ENCODE data around the gene SP6.

SP6 gene

DNA sequence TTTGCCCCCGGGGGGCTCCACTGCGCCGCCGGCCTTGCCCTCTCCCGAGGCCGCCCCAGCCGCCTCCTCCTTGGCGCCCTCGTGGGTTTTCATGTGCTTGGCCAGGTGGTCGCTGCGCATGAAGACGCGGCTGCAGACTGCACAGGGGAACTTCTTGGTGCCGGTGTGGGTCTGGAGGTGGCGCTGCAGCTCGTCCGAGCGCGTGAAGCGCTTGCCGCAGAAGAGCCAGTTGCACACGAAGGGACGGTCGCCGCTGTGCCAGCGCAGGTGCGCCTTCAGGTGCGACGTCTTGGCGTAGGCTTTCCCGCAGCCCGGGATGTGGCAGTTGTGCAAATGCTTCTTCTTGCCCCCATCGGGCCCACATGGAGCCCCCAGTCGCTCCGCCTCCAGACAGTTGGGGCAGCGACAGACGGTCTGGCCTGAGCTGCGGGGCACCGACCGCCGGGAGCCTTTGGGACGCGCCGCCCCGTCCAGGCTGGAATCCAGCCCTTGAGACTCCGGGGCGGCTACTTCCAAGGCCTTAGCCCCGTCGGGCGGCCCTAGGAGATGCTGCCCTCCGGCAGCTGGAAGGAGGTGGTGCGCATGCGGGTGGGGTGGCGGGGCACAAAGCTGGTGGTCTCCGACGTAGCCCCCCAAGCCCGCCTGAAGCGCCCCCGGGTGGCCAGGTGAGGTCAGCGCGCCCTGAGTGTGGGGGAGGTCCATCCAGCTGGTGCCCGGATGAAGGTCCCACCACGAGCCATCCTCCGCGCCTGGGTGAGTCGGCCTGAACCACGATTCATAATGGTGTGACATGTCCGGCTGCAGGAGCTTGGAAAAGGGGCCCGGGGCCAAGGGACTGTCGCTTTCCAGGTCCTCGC is 3.4 kb downstream of the SP6 start:
- Histone ChIP-seq H3K27me3 (ENCODE audit: control insufficient read depth, insufficient read depth, low read length) (peaks cover 79% of the 10 kb centered on the region), H3K36me3 (ENCODE audit: control insufficient read depth, low read depth, low read length) (no peaks in the 10 kb centered on the region), H3K9ac (ENCODE audit: low read length) (no peak overlapping the region), H3K4me3 (ENCODE audit: low read length) (peak overlapping the region; percentile 49), H3K27ac (ENCODE audit: low read length) (no peak overlapping the region), H3K4me1 (ENCODE audit: control insufficient read depth, low read depth, low read length) (peaks cover 24% of the 10 kb centered on the region), H3K9me3 (ENCODE audit: control insufficient read depth, low read depth, low read length) (no peaks in the 10 kb centered on the region)

GRCh38 chr17:47846716-47847340 is 4.1 kb downstream of the SP6 start:
- Histone ChIP-seq H3K9me3 (ENCODE audit: control insufficient read depth, low read depth, low read length) (no peaks in the 10 kb centered on the region), H3K9ac (ENCODE audit: low read length) (no peak overlapping the region), H3K4me3 (ENCODE audit: low read length) (peak overlapping the region; percentile 31), H3K27ac (ENCODE audit: low read length) (no peak overlapping the region), H3K4me1 (ENCODE audit: control insufficient read depth, low read depth, low read length) (peaks cover 16% of the 10 kb centered on the region), H3K36me3 (ENCODE audit: control insufficient read depth, low read depth, low read length) (no peaks in the 10 kb centered on the region), H3K27me3 (ENCODE audit: control insufficient read depth, insufficient read depth, low read length) (peaks cover 71% of the 10 kb centered on the region)

- Histone ChIP-seq H3K4me3 (ENCODE audit: low read length) (no peak overlapping the region), H3K4me1 (ENCODE audit: control insufficient read depth, low read depth, low read length) (peaks cover 16% of the 10 kb centered on the region), H3K27me3 (ENCODE audit: control insufficient read depth, insufficient read depth, low read length) (peaks cover 62% of the 10 kb centered on the region), H3K9ac (ENCODE audit: low read length) (no peak overlapping the region), H3K36me3 (ENCODE audit: control insufficient read depth, low read depth, low read length) (no peaks in the 10 kb centered on the region), H3K27ac (ENCODE audit: low read length) (no peak overlapping the region), H3K9me3 (ENCODE audit: control insufficient read depth, low read depth, low read length) (no peaks in the 10 kb centered on the region)
Observed at GRCh38 chr17:47845716-47846075, 5.3 kb downstream of the SP6 start.

GRCh38 chr17:47844814-47845715 is 5.9 kb downstream of the SP6 start:
- H3K36me3 ChIP-seq (ENCODE audit: control insufficient read depth, low read depth, low read length), result no peaks in the 10 kb centered on the region
- H3K27me3 ChIP-seq (ENCODE audit: control insufficient read depth, insufficient read depth, low read length), result peaks cover 55% of the 10 kb centered on the region
- H3K4me3 ChIP-seq (ENCODE audit: low read length), result no peak overlapping the region
- no peaks in the 10 kb centered on the region for H3K9me3 ChIP-seq (ENCODE audit: control insufficient read depth, low read depth, low read length)
- H3K27ac ChIP-seq (ENCODE audit: low read length), result no peak overlapping the region
- H3K9ac ChIP-seq (ENCODE audit: low read length), result no peak overlapping the region
- H3K4me1 ChIP-seq (ENCODE audit: control insufficient read depth, low read depth, low read length), result peaks cover 11% of the 10 kb centered on the region

DNA sequence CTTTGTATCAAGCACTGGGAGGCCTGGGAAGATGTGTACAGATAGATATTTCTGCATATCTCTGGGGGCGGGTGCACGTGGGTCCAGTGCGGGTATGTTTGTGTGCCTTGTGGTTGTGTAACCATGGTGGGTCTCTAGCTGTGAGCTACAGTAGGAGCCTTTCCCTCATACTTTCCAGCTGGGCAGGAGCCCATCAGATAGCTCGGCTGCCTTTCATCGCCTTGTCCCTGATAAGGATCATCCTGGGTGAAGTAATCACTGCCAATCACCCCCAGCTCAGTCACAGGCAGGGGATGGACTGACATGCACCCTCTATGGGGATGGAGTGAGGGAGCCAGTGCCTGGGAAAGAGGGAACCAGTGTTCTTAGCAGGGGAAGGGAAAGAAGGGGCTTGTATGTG is 6.7 kb downstream of the SP6 start:
- Histone ChIP-seq H3K27ac (ENCODE audit: low read length) (no peak overlapping the region), H3K4me3 (ENCODE audit: low read length) (no peak overlapping the region)

GRCh38 chr17:47843391-47843730 is 7.6 kb downstream of the SP6 start:
- Histone ChIP-seq H3K4me1 (ENCODE audit: control insufficient read depth, low read depth, low read length) (peaks cover 11% of the 10 kb centered on the region), H3K9ac (ENCODE audit: low read length) (no peak overlapping the region), H3K9me3 (ENCODE audit: control insufficient read depth, low read depth, low read length) (no peaks in the 10 kb centered on the region), H3K36me3 (ENCODE audit: control insufficient read depth, low read depth, low read length) (no peaks in the 10 kb centered on the region), H3K4me3 (ENCODE audit: low read length) (no peak overlapping the region), H3K27me3 (ENCODE audit: control insufficient read depth, insufficient read depth, low read length) (peaks cover 38% of the 10 kb centered on the region), H3K27ac (ENCODE audit: low read length) (no peak overlapping the region)

More for the DNA sequence above, 6.7 kb downstream of the SP6 start:
- Histone ChIP-seq H3K4me1 (ENCODE audit: control insufficient read depth, low read depth, low read length) (peaks cover 11% of the 10 kb centered on the region), H3K9ac (ENCODE audit: low read length) (no peak overlapping the region), H3K36me3 (ENCODE audit: control insufficient read depth, low read depth, low read length) (no peaks in the 10 kb centered on the region), H3K9me3 (ENCODE audit: control insufficient read depth, low read depth, low read length) (no peaks in the 10 kb centered on the region), H3K27me3 (ENCODE audit: control insufficient read depth, insufficient read depth, low read length) (peaks cover 47% of the 10 kb centered on the region)

GRCh38 chr17:47841488-47842291 is 9.3 kb downstream of the SP6 start:
- Histone ChIP-seq H3K27me3 (ENCODE audit: control insufficient read depth, insufficient read depth, low read length) (peaks cover 22% of the 10 kb centered on the region), H3K36me3 (ENCODE audit: control insufficient read depth, low read depth, low read length) (no peaks in the 10 kb centered on the region), H3K27ac (ENCODE audit: low read length) (no peak overlapping the region), H3K4me3 (ENCODE audit: low read length) (no peak overlapping the region), H3K4me1 (ENCODE audit: control insufficient read depth, low read depth, low read length) (peaks cover 11% of the 10 kb centered on the region), H3K9me3 (ENCODE audit: control insufficient read depth, low read depth, low read length) (no peaks in the 10 kb centered on the region), H3K9ac (ENCODE audit: low read length) (no peak overlapping the region)

DNA sequence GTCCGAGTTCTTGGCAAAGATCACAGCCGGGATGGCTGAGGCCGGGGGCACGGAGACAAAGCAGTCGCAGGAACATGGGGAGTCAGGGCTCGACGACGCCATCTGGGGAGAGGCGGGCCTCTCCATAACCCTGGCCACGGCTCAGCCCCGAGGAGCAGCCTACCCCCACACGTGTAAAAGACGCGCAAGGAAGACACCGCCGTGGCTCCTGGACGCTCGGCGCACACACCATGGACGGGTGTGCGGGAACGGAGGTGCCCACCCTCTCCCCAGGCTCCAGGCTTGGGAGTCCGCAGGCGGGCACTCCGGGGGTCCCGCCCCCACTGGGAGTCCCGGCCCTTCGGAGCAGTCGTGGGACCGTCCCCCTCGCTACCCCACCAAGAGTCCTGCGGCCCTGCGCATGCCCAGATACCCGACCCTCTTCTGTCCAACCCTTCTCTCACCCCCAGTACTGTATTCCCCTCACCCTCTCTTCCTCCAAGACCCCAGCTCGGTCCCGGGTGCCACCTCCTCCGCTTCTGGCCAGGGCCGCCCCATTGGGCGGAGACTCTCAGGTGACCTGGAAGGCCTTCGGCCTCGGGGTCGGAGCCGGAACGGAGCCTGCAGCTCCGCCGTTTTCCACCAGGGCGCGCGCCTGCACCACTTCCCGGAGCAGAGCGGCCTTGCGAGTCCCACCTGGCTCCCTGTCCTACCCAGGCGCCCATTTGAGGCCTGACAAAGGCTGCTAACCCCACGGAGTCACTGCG is 10.0 kb downstream of the SP6 start, which contains the start of gene SCRN2:
Gene SCRN2, minus strand, starts transcription at position 532 of the 746 bp plus-strand sequence. Its CDS starts 430 bp downstream, at position 102.
- H3K9ac ChIP-seq (ENCODE audit: low read length), result peak within 1 kb of the TSS; percentile 68
- H3K4me3 ChIP-seq (ENCODE audit: low read length), result peak within 1 kb of the TSS; percentile 88
- H3K9me3 ChIP-seq (ENCODE audit: control insufficient read depth, low read depth, low read length), result no peaks in the 10 kb centered on the region
- H3K4me1 ChIP-seq (ENCODE audit: control insufficient read depth, low read depth, low read length), result peaks cover 11% of the 10 kb centered on the region
- peaks cover 14% of the 10 kb centered on the region for H3K27me3 ChIP-seq (ENCODE audit: control insufficient read depth, insufficient read depth, low read length)
- H3K27ac ChIP-seq (ENCODE audit: low read length), result no peak within 1 kb of the TSS
- H3K36me3 ChIP-seq (ENCODE audit: control insufficient read depth, low read depth, low read length), result peaks cover 3% of the 10 kb centered on the region

DNA sequence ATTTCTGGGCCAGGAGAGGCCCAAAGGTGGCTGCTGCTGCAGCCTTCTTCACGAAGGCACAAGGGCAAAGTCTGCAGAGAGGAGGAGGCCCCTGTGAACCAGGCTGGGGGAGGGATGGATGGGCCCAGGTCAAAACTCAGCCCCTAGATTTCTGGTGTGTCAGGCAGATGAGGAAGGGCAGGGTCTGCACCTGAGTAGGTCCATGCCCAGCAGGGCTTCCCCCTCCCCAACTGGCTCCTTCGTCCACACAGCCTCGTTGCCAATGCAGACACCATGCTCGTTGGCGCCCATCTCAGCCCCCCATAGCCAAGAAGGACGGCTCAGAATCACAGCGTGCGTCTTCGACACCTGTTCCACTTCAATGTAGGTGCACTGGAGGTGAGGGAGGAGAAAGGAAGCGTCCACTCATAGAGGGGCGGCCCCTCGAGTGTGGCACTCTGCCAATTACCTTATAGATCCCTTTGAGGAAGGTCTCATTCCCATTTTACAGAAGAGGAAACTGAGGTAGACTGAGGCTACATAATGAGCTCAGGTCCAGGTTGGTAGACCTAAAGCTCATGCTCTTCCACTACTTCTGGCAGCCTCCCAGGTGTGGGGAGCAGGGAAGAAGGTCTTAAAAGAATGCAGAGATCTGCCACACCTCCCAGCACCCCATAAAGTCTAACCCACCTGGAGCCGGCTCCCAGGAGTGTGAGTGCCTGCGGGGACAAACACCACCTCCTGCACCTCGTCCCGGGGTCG is 10.8 kb downstream of the SP6 start:
- Histone ChIP-seq H3K9me3 (ENCODE audit: control insufficient read depth, low read depth, low read length) (no peaks in the 10 kb centered on the region), H3K27ac (ENCODE audit: low read length) (no peak overlapping the region), H3K4me3 (ENCODE audit: low read length) (peak overlapping the region; percentile 88), H3K27me3 (ENCODE audit: control insufficient read depth, insufficient read depth, low read length) (peaks cover 6% of the 10 kb centered on the region), H3K9ac (ENCODE audit: low read length) (peak overlapping the region; percentile 68), H3K36me3 (ENCODE audit: control insufficient read depth, low read depth, low read length) (peaks cover 5% of the 10 kb centered on the region), H3K4me1 (ENCODE audit: control insufficient read depth, low read depth, low read length) (peaks cover 11% of the 10 kb centered on the region)

DNA sequence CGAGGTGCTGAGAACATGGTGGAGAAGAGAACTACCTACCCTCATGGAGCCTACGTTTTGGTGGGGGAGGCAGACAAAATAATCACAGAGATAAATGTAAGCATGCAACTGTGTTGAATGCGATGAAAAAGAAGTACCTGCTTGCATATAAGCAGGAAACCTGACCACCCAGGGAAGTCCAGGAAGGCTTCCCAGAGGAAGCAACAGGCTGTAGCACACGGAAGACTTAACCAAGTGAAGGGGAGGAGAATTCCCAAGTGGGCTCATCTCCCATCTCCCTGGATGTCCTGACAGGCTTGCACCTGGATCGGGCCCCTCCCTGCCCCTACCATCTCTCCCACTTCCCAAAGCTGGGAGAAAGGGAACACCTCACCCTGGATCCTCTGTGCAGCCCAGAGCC is 11.9 kb downstream of the SP6 start:
- no peak overlapping the region for H3K27ac ChIP-seq (ENCODE audit: low read length)
- no peaks in the 10 kb centered on the region for H3K27me3 ChIP-seq (ENCODE audit: control insufficient read depth, insufficient read depth, low read length)
- H3K4me3 ChIP-seq (ENCODE audit: low read length), result no peak overlapping the region
- peaks cover 5% of the 10 kb centered on the region for H3K36me3 ChIP-seq (ENCODE audit: control insufficient read depth, low read depth, low read length)
- no peak overlapping the region for H3K9ac ChIP-seq (ENCODE audit: low read length)
- peaks cover 11% of the 10 kb centered on the region for H3K4me1 ChIP-seq (ENCODE audit: control insufficient read depth, low read depth, low read length)
- no peaks in the 10 kb centered on the region for H3K9me3 ChIP-seq (ENCODE audit: control insufficient read depth, low read depth, low read length)
